Measurements from ENCODE around the gene PRKG1.
"Not testable (repeated sequence)": the region's sequence is repeated elsewhere in the genome, so short reads cannot be mapped to it uniquely, and the experiment has no call there.

The PRKG1 gene

GRCh38 chr10:51436805-51437204, 362.5 kb downstream of the PRKG1 start:
- TF ChIP-seq CTCF (IDR thresholded peaks at IDR 0.05; ENCODE audit: insufficient read depth, low read depth, low read length, missing control alignments): no peak
- H3K4me3 ChIP-seq (ENCODE audit: low read depth, low read length): no peak overlapping the region
- no peak for DNase-seq (ENCODE audit: low read depth)

- no peak for DNase-seq (ENCODE audit: low read depth)
- no peak for TF ChIP-seq CTCF (IDR thresholded peaks at IDR 0.05; ENCODE audit: insufficient read depth, low read depth, low read length, missing control alignments)
- no peak overlapping the region for H3K4me3 ChIP-seq (ENCODE audit: low read depth, low read length)
Observed at GRCh38 chr10:51439645-51440044, 365.4 kb downstream of the PRKG1 start.

GRCh38 chr10:51445588-51445987, 371.3 kb downstream of the PRKG1 start:
- TF ChIP-seq CTCF (IDR thresholded peaks at IDR 0.05; ENCODE audit: insufficient read depth, low read depth, low read length, missing control alignments): no peak
- no peak overlapping the region for H3K4me3 ChIP-seq (ENCODE audit: low read depth, low read length)
- no peak for DNase-seq (ENCODE audit: low read depth)

GRCh38 chr10:51447119-51447518, 372.8 kb downstream of the PRKG1 start:
- DNase-seq (ENCODE audit: low read depth): no peak
- no peak for TF ChIP-seq CTCF (IDR thresholded peaks at IDR 0.05; ENCODE audit: insufficient read depth, low read depth, low read length, missing control alignments)

GRCh38 chr10:51455762-51456161, 381.5 kb downstream of the PRKG1 start:
- H3K4me3 ChIP-seq (ENCODE audit: low read depth, low read length); DNase-seq (ENCODE audit: low read depth): not testable (repeated sequence)

More at GRCh38 chr10:51447119-51447518, 372.8 kb downstream of the PRKG1 start:
- H3K4me3 ChIP-seq (ENCODE audit: low read depth, low read length): no peak overlapping the region

GRCh38 chr10:51459476-51459875, 385.2 kb downstream of the PRKG1 start:
- TF ChIP-seq CTCF (IDR thresholded peaks at IDR 0.05; ENCODE audit: insufficient read depth, low read depth, low read length, missing control alignments): no peak
- DNase-seq (ENCODE audit: low read depth): no peak
- no peak overlapping the region for H3K4me3 ChIP-seq (ENCODE audit: low read depth, low read length)

- no peak for DNase-seq (ENCODE audit: low read depth)
Observed at GRCh38 chr10:51462076-51462779, 387.9 kb downstream of the PRKG1 start.

More at GRCh38 chr10:51462076-51462779, 387.9 kb downstream of the PRKG1 start:
- no peak overlapping the region for H3K4me3 ChIP-seq (ENCODE audit: low read depth, low read length)
- TF ChIP-seq CTCF (IDR thresholded peaks at IDR 0.05; ENCODE audit: insufficient read depth, low read depth, low read length, missing control alignments): no peak
